ENCODE data around the gene PDE4A. TPM values are rescaled to one million over a fixed set of nuclear protein-coding genes. Genes with fewer than 3 reads are reported as not detected.

PDE4A gene
- total and polyA plus RNA-seq, 2 of the 13 experiments (the other 11 are each of a cell fraction or from before 2014, with no cell fraction given), result 1.1 to 4.1 TPM

DNA sequence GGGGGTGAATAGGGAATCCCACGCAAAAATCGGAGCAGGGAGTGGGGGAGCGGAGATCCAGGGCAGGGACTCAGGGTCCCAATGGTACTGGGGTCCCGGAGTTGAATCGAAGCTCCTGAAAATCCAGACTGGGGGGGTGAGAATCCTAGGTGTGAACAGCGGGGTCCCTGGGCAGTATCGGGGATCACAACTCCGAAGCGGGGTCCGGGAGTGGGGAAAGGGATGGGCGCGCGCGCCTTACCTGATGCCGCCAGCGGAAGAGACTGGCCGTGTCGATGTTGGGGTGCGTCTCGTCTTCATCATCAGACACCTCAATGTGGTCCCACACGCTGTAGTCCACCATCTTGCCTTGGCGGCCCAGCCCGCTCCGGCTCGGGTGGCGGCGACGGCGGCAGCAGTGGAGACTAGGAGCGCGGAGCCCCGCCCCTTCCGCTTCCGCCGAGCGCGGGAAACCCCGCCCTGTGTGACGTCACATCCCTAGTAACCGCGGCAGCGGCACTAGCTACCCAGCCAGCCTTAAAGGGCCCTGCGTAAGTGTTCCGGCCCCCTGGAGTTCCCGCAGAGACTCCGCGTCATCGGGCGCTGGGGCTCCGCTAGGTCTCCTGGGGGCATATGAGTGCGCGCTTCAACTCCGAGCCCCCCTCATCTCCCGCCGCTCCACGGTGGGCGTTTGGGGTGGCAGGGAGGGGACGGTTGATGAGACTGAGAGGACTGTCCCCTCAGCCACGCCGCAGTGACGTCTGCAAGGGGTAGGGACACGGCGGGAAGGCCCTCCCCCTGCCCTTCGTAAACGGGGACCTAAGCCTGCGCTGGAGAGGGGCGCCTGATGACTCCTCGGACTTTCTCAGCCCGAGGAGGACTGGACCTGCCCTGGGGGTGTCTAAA lies 17.0 kb upstream of the PDE4A start, which contains the start of gene CDC37 (continued):
- TF ChIP-seq ZSCAN25 (CRISPR knock-in tag; IDR thresholded peaks at IDR 0.05) (0 out of 2 replicates have a peak, but pooled peaks have one; percentile 30), ZNF468 (CRISPR knock-in tag; IDR thresholded peaks at IDR 0.05) (no peak), RAD21 (CRISPR knock-in tag; IDR thresholded peaks at IDR 0.05) (no peak), FOSL2 (CRISPR knock-in tag; IDR thresholded peaks at IDR 0.05) (peak; percentile 14; the same call in 1 of the 2 replicates), HHEX (CRISPR knock-in tag; IDR thresholded peaks at IDR 0.05) (no peak), SAFB2 (CRISPR knock-in tag; IDR thresholded peaks at IDR 0.05; ENCODE audit: borderline replicate concordance, low read depth) (peak; percentile 80; the same call in 1 of the 2 replicates), NKX3-1 (CRISPR knock-in tag; IDR thresholded peaks at IDR 0.05) (0 out of 2 replicates have a peak, but pooled peaks have one; percentile 42), NFKBIZ (CRISPR knock-in tag; IDR thresholded peaks at IDR 0.05) (0 out of 2 replicates have a peak, but pooled peaks have one; percentile 38), TP53 (CRISPR knock-in tag; conservative IDR thresholded peaks at IDR 0.05) (no peak; the same call in 1 of the 2 replicates), ZFP36 (IDR thresholded peaks at IDR 0.05; ENCODE audit: borderline replicate concordance, low read depth, low read length, partially characterized antibody) (no peak), PHF8 (CRISPR knock-in tag; IDR thresholded peaks at IDR 0.05) (peak; percentile 60; the same call in 1 of the 2 replicates), SP140L (CRISPR knock-in tag; IDR thresholded peaks at IDR 0.05; ENCODE audit: borderline replicate concordance) (no peak), ZNF737 (CRISPR knock-in tag; IDR thresholded peaks at IDR 0.05; ENCODE audit: borderline replicate concordance) (no peak), SRY (CRISPR knock-in tag; IDR thresholded peaks at IDR 0.05) (no peak), ZNF781 (CRISPR knock-in tag; IDR thresholded peaks at IDR 0.05; ENCODE audit: borderline replicate concordance, not compliant biosample characterization) (no peak), NCOA1 (CRISPR knock-in tag; IDR thresholded peaks at IDR 0.05) (no peak), NFATC3 (CRISPR knock-in tag; IDR thresholded peaks at IDR 0.05) (0 out of 2 replicates have a peak, but pooled peaks have one; percentile 67), DR1 (CRISPR knock-in tag; IDR thresholded peaks at IDR 0.05) (0 out of 2 replicates have a peak, but pooled peaks have one; percentile 46), ZNF841 (CRISPR knock-in tag; IDR thresholded peaks at IDR 0.05; ENCODE audit: borderline replicate concordance) (no peak), PRDM10 (CRISPR knock-in tag; IDR thresholded peaks at IDR 0.05; ENCODE audit: low read depth) (peak; percentile 19; the same call in 1 of the 2 replicates), FOXC1 (CRISPR knock-in tag; IDR thresholded peaks at IDR 0.05; ENCODE audit: borderline replicate concordance) (no peak), JUND (CRISPR knock-in tag; IDR thresholded peaks at IDR 0.05) (no peak), PAWR (CRISPR knock-in tag; IDR thresholded peaks at IDR 0.05; ENCODE audit: borderline replicate concordance) (no peak)
- TF ChIP-seq, protein P1, sequence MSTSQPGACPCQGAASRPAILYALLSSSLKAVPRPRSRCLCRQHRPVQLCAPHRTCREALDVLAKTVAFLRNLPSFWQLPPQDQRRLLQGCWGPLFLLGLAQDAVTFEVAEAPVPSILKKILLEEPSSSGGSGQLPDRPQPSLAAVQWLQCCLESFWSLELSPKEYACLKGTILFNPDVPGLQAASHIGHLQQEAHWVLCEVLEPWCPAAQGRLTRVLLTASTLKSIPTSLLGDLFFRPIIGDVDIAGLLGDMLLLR (CRISPR knock-in tag; IDR thresholded peaks at IDR 0.05), result peak; percentile 84
- TF ChIP-seq, protein P2, sequence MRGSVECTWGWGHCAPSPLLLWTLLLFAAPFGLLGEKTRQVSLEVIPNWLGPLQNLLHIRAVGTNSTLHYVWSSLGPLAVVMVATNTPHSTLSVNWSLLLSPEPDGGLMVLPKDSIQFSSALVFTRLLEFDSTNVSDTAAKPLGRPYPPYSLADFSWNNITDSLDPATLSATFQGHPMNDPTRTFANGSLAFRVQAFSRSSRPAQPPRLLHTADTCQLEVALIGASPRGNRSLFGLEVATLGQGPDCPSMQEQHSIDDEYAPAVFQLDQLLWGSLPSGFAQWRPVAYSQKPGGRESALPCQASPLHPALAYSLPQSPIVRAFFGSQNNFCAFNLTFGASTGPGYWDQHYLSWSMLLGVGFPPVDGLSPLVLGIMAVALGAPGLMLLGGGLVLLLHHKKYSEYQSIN (CRISPR knock-in tag; IDR thresholded peaks at IDR 0.05; ENCODE audit: borderline replicate concordance), result no peak
